NT2/D1 (cell line): ENCODE results near the gene MYL9.

Experiments used
- DNase-seq: peaks from one replicate; pipeline ENCODE4 v3.0.0-alpha.2; 2011; ENCODE audit warnings: low read depth, low spot score
- H3K27me3 ChIP-seq: 2 replicates; pipeline ENCODE4 v1.6.0; 2011; ENCODE audit warnings: mild to moderate bottlenecking; ENCODE audit not compliant: insufficient read length, insufficient read depth
- H3K36me3 ChIP-seq: 2 replicates; pipeline ENCODE4 v1.6.1; 2011; ENCODE audit warnings: mild to moderate bottlenecking, low read length, mixed read lengths; ENCODE audit not compliant: insufficient read depth, insufficient read length
- H3K4me1 ChIP-seq: 2 replicates; pipeline ENCODE4 v1.5.1; 2011; ENCODE audit not compliant: insufficient read depth, insufficient read length
- H3K4me3 ChIP-seq: 2 replicates; pipeline ENCODE4 v1.5.1; 2011; ENCODE audit warnings: low read depth; ENCODE audit not compliant: insufficient read length
- H3K9ac ChIP-seq: 2 replicates; pipeline ENCODE4 v1.6.0; 2011; ENCODE audit warnings: low read depth; ENCODE audit not compliant: insufficient read length
- H3K9me3 ChIP-seq: 2 replicates; pipeline ENCODE4 v1.5.1; 2011; ENCODE audit warnings: mild to moderate bottlenecking, low read length; ENCODE audit not compliant: insufficient read depth
- SUZ12 ChIP-seq: IDR thresholded peaks from 2 replicates; pipeline ENCODE4 v1.6.1; 2011; ENCODE audit not compliant: insufficient read length, insufficient read depth; ENCODE audit errors: extremely low read depth
- YY1 ChIP-seq: IDR thresholded peaks from 2 replicates; pipeline ENCODE4 v1.6.1; 2011; ENCODE audit not compliant: insufficient read length, insufficient read depth
- ZNF274 ChIP-seq: IDR thresholded peaks from 2 replicates; pipeline ENCODE4 v1.6.1; 2011; ENCODE audit warnings: mild to moderate bottlenecking, low read depth, low read length

The MYL9 gene

GRCh38 chr20:36498386-36499179 lies 42.7 kb upstream of the MYL9 start:
- DNase-seq, result no peak
- no peaks in the 10 kb centered on the region for H3K27me3 ChIP-seq
- H3K36me3 ChIP-seq, result peaks cover 83% of the 10 kb centered on the region
- H3K4me1 ChIP-seq, result peaks cover 13% of the 10 kb centered on the region
- no peak overlapping the region for H3K9ac ChIP-seq
- no peaks in the 10 kb centered on the region for H3K9me3 ChIP-seq
- TF ChIP-seq YY1 (no peak), SUZ12 (no peak), ZNF274 (no peak)
- no peak overlapping the region for H3K4me3 ChIP-seq

- Histone ChIP-seq H3K27me3 (no peaks in the 10 kb centered on the region), H3K9me3 (no peaks in the 10 kb centered on the region), H3K9ac (no peak overlapping the region), H3K4me3 (no peak overlapping the region), H3K4me1 (peaks cover 10% of the 10 kb centered on the region), H3K36me3 (peaks cover 82% of the 10 kb centered on the region)
- DNase-seq, result no peak
- no peak for TF ChIP-seq YY1
Observed at GRCh38 chr20:36499211-36499610, 42.1 kb upstream of the MYL9 start.

GRCh38 chr20:36499723-36500501 lies 41.4 kb upstream of the MYL9 start:
- Histone ChIP-seq H3K4me1 (peaks cover 10% of the 10 kb centered on the region), H3K4me3 (no peak overlapping the region), H3K27me3 (no peaks in the 10 kb centered on the region), H3K9me3 (no peaks in the 10 kb centered on the region), H3K36me3 (peaks cover 87% of the 10 kb centered on the region), H3K9ac (no peak overlapping the region)
- DNase-seq, result no peak
- TF ChIP-seq YY1, result no peak
- no peak for TF ChIP-seq SUZ12
- TF ChIP-seq ZNF274, result no peak

- DNase-seq, result no peak
- no peak overlapping the region for H3K4me3 ChIP-seq
- H3K4me1 ChIP-seq, result peaks cover 10% of the 10 kb centered on the region
- no peak for TF ChIP-seq YY1
- no peak for TF ChIP-seq ZNF274
- TF ChIP-seq SUZ12, result no peak
- H3K9me3 ChIP-seq, result no peaks in the 10 kb centered on the region
- H3K27me3 ChIP-seq, result no peaks in the 10 kb centered on the region
- no peak overlapping the region for H3K9ac ChIP-seq
- H3K36me3 ChIP-seq, result peaks cover 89% of the 10 kb centered on the region
Observed at GRCh38 chr20:36501367-36502006, 39.8 kb upstream of the MYL9 start.

- TF ChIP-seq YY1 (no peak), SUZ12 (no peak), ZNF274 (no peak)
- H3K4me3 ChIP-seq, result no peak overlapping the region
- H3K36me3 ChIP-seq, result peaks cover 84% of the 10 kb centered on the region
- H3K9me3 ChIP-seq, result no peaks in the 10 kb centered on the region
- no peak overlapping the region for H3K9ac ChIP-seq
- H3K27me3 ChIP-seq, result no peaks in the 10 kb centered on the region
- H3K4me1 ChIP-seq, result no peaks in the 10 kb centered on the region
- DNase-seq, result no peak
Observed at GRCh38 chr20:36504295-36504694, 37.0 kb upstream of the MYL9 start.

- no peak for DNase-seq
- H3K36me3 ChIP-seq, result peaks cover 74% of the 10 kb centered on the region
Observed at GRCh38 chr20:36506253-36506652, 35.1 kb upstream of the MYL9 start.

GRCh38 chr20:36507746-36508145 lies 33.6 kb upstream of the MYL9 start:
- Histone ChIP-seq H3K36me3 (peaks cover 73% of the 10 kb centered on the region), H3K9me3 (no peaks in the 10 kb centered on the region), H3K27me3 (no peaks in the 10 kb centered on the region), H3K4me3 (no peak overlapping the region), H3K9ac (no peak overlapping the region), H3K4me1 (no peaks in the 10 kb centered on the region)
- TF ChIP-seq YY1 (no peak), SUZ12 (no peak), ZNF274 (no peak)
- DNase-seq, result no peak

More at GRCh38 chr20:36506253-36506652, 35.1 kb upstream of the MYL9 start:
- no peaks in the 10 kb centered on the region for H3K4me1 ChIP-seq
- H3K9ac ChIP-seq, result no peak overlapping the region
- H3K27me3 ChIP-seq, result no peaks in the 10 kb centered on the region
- H3K9me3 ChIP-seq, result no peaks in the 10 kb centered on the region
- no peak overlapping the region for H3K4me3 ChIP-seq
- TF ChIP-seq SUZ12, result no peak
- no peak for TF ChIP-seq YY1
- TF ChIP-seq ZNF274, result no peak
